GM23338 (cell line): ENCODE data around the gene GC. TPM values are rescaled to one million over a fixed set of nuclear protein-coding genes. Genes with fewer than 3 reads are reported as not detected.

Experiments
- ATAC-seq: fragments of 200-7000 bp; cut with Tn5 transposase; 3 replicates; pipeline ENCODE4 v1.9.1; 2020
- DNase-seq: peaks from one replicate; pipeline ENCODE4 v3.0.0-alpha.2; 2015; ENCODE audit warnings: low spot score
- H2AFZ ChIP-seq: fragments of 200-600 bp; sonication (generic); 2 replicates; pipeline ENCODE4 v1.8.0; 2016; ENCODE audit warnings: antibody characterized with exemption, mild to moderate bottlenecking, moderate library complexity
- H3F3A ChIP-seq: fragments of 200-600 bp; sonication (generic); replicated peaks from 2 replicates; pipeline ENCODE4 v1.8.0; 2017; ENCODE audit warnings: antibody characterized with exemption, mixed run types, low read depth
- H3K27ac ChIP-seq: fragments of 200-600 bp; sonication (generic); 2 replicates; pipeline ENCODE4 v1.6.1; 2016; ENCODE audit warnings: low read depth
- H3K27me3 ChIP-seq: fragments of 200-600 bp; sonication (generic); 2 replicates; pipeline ENCODE4 v1.8.0; 2016; ENCODE audit warnings: mild to moderate bottlenecking, mixed run types, moderate library complexity; ENCODE audit not compliant: insufficient read depth
- H3K36me3 ChIP-seq: fragments of 200-600 bp; sonication (generic); 2 replicates; pipeline ENCODE4 v1.8.0; 2016; ENCODE audit warnings: mild to moderate bottlenecking; ENCODE audit not compliant: insufficient read depth
- H3K4me1 ChIP-seq: fragments of 200-600 bp; sonication (generic); 2 replicates; pipeline ENCODE4 v1.8.0; 2016; ENCODE audit warnings: mild to moderate bottlenecking, moderate library complexity; ENCODE audit not compliant: insufficient read depth
- H3K4me2 ChIP-seq: fragments of 200-600 bp; sonication (generic); 2 replicates; pipeline ENCODE4 v1.7.1; 2017; ENCODE audit warnings: mixed run types
- H3K4me3 ChIP-seq: fragments of 200-600 bp; sonication (generic); 2 replicates; pipeline ENCODE4 v1.6.1; 2016; ENCODE audit warnings: mixed run types
- H3K79me2 ChIP-seq: fragments of 200-600 bp; sonication (generic); replicated peaks from 2 replicates; pipeline ENCODE4 v1.8.0; 2017; ENCODE audit warnings: mild to moderate bottlenecking; ENCODE audit not compliant: insufficient read depth
- H3K9me2 ChIP-seq: fragments of 200-600 bp; sonication (generic); 2 replicates; pipeline ENCODE4 v1.8.0; 2017; ENCODE audit not compliant: insufficient read depth
- H4K20me1 ChIP-seq: fragments of 200-600 bp; sonication (generic); replicated peaks from 2 replicates; pipeline ENCODE4 v1.8.0; 2017; ENCODE audit warnings: mild to moderate bottlenecking; ENCODE audit not compliant: insufficient read depth
- H3K27ac Mint-ChIP-seq: 2 replicates; pipeline ENCODE4 v1.8.0; 2020; ENCODE audit warnings: inconsistent platforms, mild to moderate bottlenecking, moderate library complexity, mixed read lengths
- H3K27me3 Mint-ChIP-seq: 3 replicates; pipeline ENCODE4 v1.8.0; 2022; ENCODE audit warnings: low read depth, mild to moderate bottlenecking, moderate library complexity, mixed read lengths, inconsistent platforms; ENCODE audit not compliant: insufficient read depth, poor library complexity
- H3K36me3 Mint-ChIP-seq: 3 replicates; pipeline ENCODE4 v1.8.0; 2021; ENCODE audit warnings: low read depth, mild to moderate bottlenecking, inconsistent platforms, moderate library complexity, mixed read lengths
- H3K4me1 Mint-ChIP-seq: 3 replicates; pipeline ENCODE4 v1.8.0; 2020; ENCODE audit warnings: mild to moderate bottlenecking, inconsistent platforms, mixed read lengths
- H3K4me3 Mint-ChIP-seq: 3 replicates; pipeline ENCODE4 v1.8.0; 2021; ENCODE audit warnings: moderate library complexity, mild to moderate bottlenecking, inconsistent platforms, mixed read lengths
- H3K9me3 Mint-ChIP-seq: 3 replicates; pipeline ENCODE4 v1.8.0; 2020; ENCODE audit warnings: moderate library complexity, mild to moderate bottlenecking, inconsistent platforms, mixed read lengths
- EZH2phosphoT487 ChIP-seq: fragments of 200-600 bp; sonication (generic); IDR thresholded peaks from one replicate; pipeline ENCODE4 v1.8.1; 2018; ENCODE audit warnings: antibody characterized with exemption; ENCODE audit not compliant: unreplicated experiment
- REST ChIP-seq: IDR thresholded peaks from one replicate; pipeline ENCODE4 v1.6.1; 2018; ENCODE audit warnings: antibody characterized with exemption; ENCODE audit not compliant: unreplicated experiment
- STAT1 ChIP-seq: IDR thresholded peaks from one replicate; pipeline ENCODE4 v1.6.1; 2016; ENCODE audit warnings: antibody characterized with exemption; ENCODE audit not compliant: unreplicated experiment
- ZNF114 ChIP-seq: fragments of 250-450 bp; sonication (Bioruptor Pico); IDR thresholded peaks from 2 replicates; pipeline ENCODE4 v1.5.0; 2020; ENCODE audit warnings: mild to moderate bottlenecking, moderate library complexity
- polyA plus RNA-seq: library from polyadenylated mRNA; unstranded; fragments of >200 nt; fragmentation: Nextera tagmentation; extraction: Ambion mirVana; gene quantifications from 2 replicates; pipeline ENCODE4 v1.2.1, GENCODE V29; 2016
- total RNA-seq: library from RNA; depleted of rRNA; stranded (reverse); fragments of >200 nt; shearing (Covaris generic); gene quantifications from 2 replicates; pipeline ENCODE4 v1.2.3, GENCODE V29; 2014
- TF ChIP-seq, protein P1 (sequence below), 2 experiments: fragments of 200-600 bp in 1 of 2; sonication (generic) in 1 of 2; conservative IDR thresholded peaks; 2 replicates each; pipeline versions ENCODE4 v1.5.1 to v1.6.1; 2016 to 2017; ENCODE audit warnings: antibody characterized with exemption in 2 of 2, low read depth in 2 of 2, mild to moderate bottlenecking in 2 of 2, moderate library complexity in 1 of 2

Gene GC
- total and polyA plus RNA-seq, 2 experiments from 2014 or later, result 0.21 to 1.7 TPM

GRCh38 chr4:71729856-71730255 is 54.0 kb downstream of the GC start:
- H3K36me3 ChIP-seq, result no peaks in the 10 kb centered on the region
- H3K27ac ChIP-seq, result no peak overlapping the region
- no peaks in the 10 kb centered on the region for H3K79me2 ChIP-seq
- no peak overlapping the region for H3K4me3 Mint-ChIP-seq
- TF ChIP-seq STAT1 (no peak), REST (no peak), ZNF114 (CRISPR knock-in tag) (no peak), EZH2phosphoT487 (no peak)
- TF ChIP-seq, protein P1, sequence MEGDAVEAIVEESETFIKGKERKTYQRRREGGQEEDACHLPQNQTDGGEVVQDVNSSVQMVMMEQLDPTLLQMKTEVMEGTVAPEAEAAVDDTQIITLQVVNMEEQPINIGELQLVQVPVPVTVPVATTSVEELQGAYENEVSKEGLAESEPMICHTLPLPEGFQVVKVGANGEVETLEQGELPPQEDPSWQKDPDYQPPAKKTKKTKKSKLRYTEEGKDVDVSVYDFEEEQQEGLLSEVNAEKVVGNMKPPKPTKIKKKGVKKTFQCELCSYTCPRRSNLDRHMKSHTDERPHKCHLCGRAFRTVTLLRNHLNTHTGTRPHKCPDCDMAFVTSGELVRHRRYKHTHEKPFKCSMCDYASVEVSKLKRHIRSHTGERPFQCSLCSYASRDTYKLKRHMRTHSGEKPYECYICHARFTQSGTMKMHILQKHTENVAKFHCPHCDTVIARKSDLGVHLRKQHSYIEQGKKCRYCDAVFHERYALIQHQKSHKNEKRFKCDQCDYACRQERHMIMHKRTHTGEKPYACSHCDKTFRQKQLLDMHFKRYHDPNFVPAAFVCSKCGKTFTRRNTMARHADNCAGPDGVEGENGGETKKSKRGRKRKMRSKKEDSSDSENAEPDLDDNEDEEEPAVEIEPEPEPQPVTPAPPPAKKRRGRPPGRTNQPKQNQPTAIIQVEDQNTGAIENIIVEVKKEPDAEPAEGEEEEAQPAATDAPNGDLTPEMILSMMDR (conservative IDR thresholded peaks at IDR 0.05; ENCODE audit: low read depth in 2 of 2), result no peak
- no peak overlapping the region for H3K27ac Mint-ChIP-seq
- peaks cover 2% of the 10 kb centered on the region for H3K27me3 Mint-ChIP-seq
- H4K20me1 ChIP-seq, result no peaks in the 10 kb centered on the region
- no peak for ATAC-seq
- no peak overlapping the region for H3K4me3 ChIP-seq
- no peak for DNase-seq
- H3F3A ChIP-seq, result no peaks in the 10 kb centered on the region
- H3K4me2 ChIP-seq, result no peak overlapping the region
- no peaks in the 10 kb centered on the region for H3K4me1 Mint-ChIP-seq
- no peaks in the 10 kb centered on the region; the same call in 1 of the 2 replicates for H3K9me2 ChIP-seq
- H3K4me1 ChIP-seq, result no peaks in the 10 kb centered on the region
- H3K27me3 ChIP-seq, result no peaks in the 10 kb centered on the region
- peaks cover 23% of the 10 kb centered on the region; the same call in 2 of the 3 replicates for H3K36me3 Mint-ChIP-seq
- peaks cover 20% of the 10 kb centered on the region; the same call in 2 of the 3 replicates for H3K9me3 Mint-ChIP-seq
- peak overlapping the region; percentile 60; the same call in 1 of the 2 replicates for H2AFZ ChIP-seq

GRCh38 chr4:71713611-71714203 is 70.2 kb downstream of the GC start:
- Histone ChIP-seq H3K4me3 (no peak overlapping the region), H3K9me2 (no peaks in the 10 kb centered on the region), H3K36me3 (no peaks in the 10 kb centered on the region), H3K79me2 (no peaks in the 10 kb centered on the region), H2AFZ (no peak overlapping the region), H3K27ac (no peak overlapping the region), H3K4me1 (0 out of 2 replicates have a peak, but pooled peaks cover 5% of the 10 kb centered on the region), H3F3A (no peaks in the 10 kb centered on the region), H3K4me2 (no peak overlapping the region), H3K27me3 (no peaks in the 10 kb centered on the region), H4K20me1 (no peaks in the 10 kb centered on the region)
- Mint-ChIP-seq H3K4me3 (no peak overlapping the region), H3K27ac (no peak overlapping the region), H3K36me3 (peaks cover 5% of the 10 kb centered on the region; the same call in 1 of the 3 replicates), H3K27me3 (no peaks in the 10 kb centered on the region), H3K9me3 (no peaks in the 10 kb centered on the region), H3K4me1 (peaks cover 4% of the 10 kb centered on the region; the same call in 2 of the 3 replicates)
- peak; percentile 51 for DNase-seq
- no peak for ATAC-seq
- TF ChIP-seq, protein P1 (conservative IDR thresholded peaks at IDR 0.05; ENCODE audit: low read depth in 2 of 2), result peak; percentile 66 to 72
- TF ChIP-seq STAT1, result no peak
